ENCODE results near the gene LYRM1. TPM values are rescaled to one million over a fixed set of nuclear protein-coding genes. Genes with fewer than 3 reads are reported as not detected.
A peak's percentile ranks its signal among the peaks of the same experiment; 100 is the strongest.

The LYRM1 gene
- total RNA-seq, 1 experiment from 2014 or later: 67.3 TPM

- BruUV-seq (replicated peaks): no TSS peak
- CTCF ChIA-PET: interaction anchor here (0.6 to 5.3 kb wide), 10 partner anchors 16 to 405 kb away, joined by 3 to 47 read pairs (median 4); no protein-coding TSS in a partner anchor
- POLR2A ChIA-PET: interaction anchor here (0.6 to 16.0 kb wide), 12 partner anchors 9 to 1201 kb away, joined by 3 to 343 read pairs (median 12); partner anchors contain the start of genes ERI2 and REXO5
- Mint-ChIP-seq H3K4me1 (ENCODE audit: insufficient read depth, unreplicated experiment) (peaks cover 49% of the 10 kb centered on the region), H3K27me3 (ENCODE audit: insufficient read depth, unreplicated experiment) (no peaks in the 10 kb centered on the region), H3K9me3 (ENCODE audit: unreplicated experiment) (no peaks in the 10 kb centered on the region), H3K36me3 (ENCODE audit: insufficient read depth, unreplicated experiment) (peaks cover 70% of the 10 kb centered on the region), H3K27ac (ENCODE audit: low read depth, unreplicated experiment) (peak overlapping the region; percentile 97), H3K4me3 (ENCODE audit: unreplicated experiment) (peak overlapping the region; percentile 75)
- intact Hi-C loops (cut with micrococcal nuclease): no loop called here
- no peak for TF ChIP-seq CTCF (IDR thresholded peaks at IDR 0.05; ENCODE audit: unreplicated experiment)
- DNase-seq (ENCODE audit: unreplicated experiment): no peak
Observed at GRCh38 chr16:20897922-20898321, 2.6 kb upstream of the LYRM1 start.

- intact Hi-C loops (cut with micrococcal nuclease): loop anchor here (1.0 kb wide), 1 partner anchor 48 kb away; no protein-coding TSS in a partner anchor
- TF ChIP-seq CTCF (IDR thresholded peaks at IDR 0.05; ENCODE audit: unreplicated experiment): no peak
- Mint-ChIP-seq H3K27ac (ENCODE audit: low read depth, unreplicated experiment) (peak overlapping the region; percentile 97), H3K4me1 (ENCODE audit: insufficient read depth, unreplicated experiment) (peaks cover 54% of the 10 kb centered on the region), H3K36me3 (ENCODE audit: insufficient read depth, unreplicated experiment) (peaks cover 58% of the 10 kb centered on the region), H3K4me3 (ENCODE audit: unreplicated experiment) (peak overlapping the region; percentile 75), H3K9me3 (ENCODE audit: unreplicated experiment) (no peaks in the 10 kb centered on the region), H3K27me3 (ENCODE audit: insufficient read depth, unreplicated experiment) (no peaks in the 10 kb centered on the region)
- no TSS peak for BruUV-seq (replicated peaks)
- ChIA-PET CTCF (interaction anchor here (0.7 to 5.3 kb wide), 14 partner anchors 12 to 991 kb away, joined by 3 to 47 read pairs (median 5); no protein-coding TSS in a partner anchor), POLR2A (interaction anchor here (1.0 to 16.0 kb wide), 13 partner anchors 10 to 403 kb away, joined by 3 to 343 read pairs (median 17); partner anchors contain the start of genes ERI2 and REXO5)
- no peak for DNase-seq (ENCODE audit: unreplicated experiment)
Observed at GRCh38 chr16:20899071-20899470, 1.5 kb upstream of the LYRM1 start.

GRCh38 chr16:20899477-20900298, 883 bp upstream of the LYRM1 start:
- no peak for TF ChIP-seq CTCF (IDR thresholded peaks at IDR 0.05; ENCODE audit: unreplicated experiment)
- Mint-ChIP-seq H3K4me1 (ENCODE audit: insufficient read depth, unreplicated experiment) (peaks cover 60% of the 10 kb centered on the region), H3K27ac (ENCODE audit: low read depth, unreplicated experiment) (peak overlapping the region; percentile 97), H3K36me3 (ENCODE audit: insufficient read depth, unreplicated experiment) (peaks cover 52% of the 10 kb centered on the region), H3K27me3 (ENCODE audit: insufficient read depth, unreplicated experiment) (no peaks in the 10 kb centered on the region), H3K9me3 (ENCODE audit: unreplicated experiment) (no peaks in the 10 kb centered on the region), H3K4me3 (ENCODE audit: unreplicated experiment) (peak overlapping the region; percentile 75)
- DNase-seq (ENCODE audit: unreplicated experiment): no peak
- BruUV-seq (replicated peaks): no TSS peak
- ChIA-PET POLR2A (interaction anchor here (0.5 to 16.0 kb wide), 18 partner anchors 9 to 979 kb away, joined by 3 to 343 read pairs (median 8); partner anchors contain the start of genes ERI2 and REXO5), CTCF (interaction anchor here (0.8 to 5.3 kb wide), 13 partner anchors 13 to 257 kb away, joined by 3 to 47 read pairs (median 5); no protein-coding TSS in a partner anchor)
- intact Hi-C loops (cut with micrococcal nuclease): loop anchor here (1.0 to 5.0 kb wide), 4 partner anchors 48 to 403 kb away; partner anchors contain the start of genes ERI2 and REXO5

GRCh38 chr16:20901068-20901435, 481 bp downstream of the LYRM1 start:
- Mint-ChIP-seq H3K4me1 (ENCODE audit: insufficient read depth, unreplicated experiment) (peaks cover 65% of the 10 kb centered on the region), H3K27me3 (ENCODE audit: insufficient read depth, unreplicated experiment) (no peaks in the 10 kb centered on the region), H3K4me3 (ENCODE audit: unreplicated experiment) (peak overlapping the region; percentile 75), H3K36me3 (ENCODE audit: insufficient read depth, unreplicated experiment) (peaks cover 41% of the 10 kb centered on the region), H3K9me3 (ENCODE audit: unreplicated experiment) (no peaks in the 10 kb centered on the region), H3K27ac (ENCODE audit: low read depth, unreplicated experiment) (peak overlapping the region; percentile 97)
- TF ChIP-seq CTCF (IDR thresholded peaks at IDR 0.05; ENCODE audit: unreplicated experiment): no peak
- intact Hi-C loops (cut with micrococcal nuclease): loop anchor here (2.0 to 5.0 kb wide), 3 partner anchors 94 to 401 kb away; partner anchors contain the start of genes ERI2 and REXO5
- ChIA-PET POLR2A (interaction anchor here (0.7 to 16.0 kb wide), 11 partner anchors 8 to 401 kb away, joined by 3 to 343 read pairs (median 17); partner anchors contain the start of genes ERI2, LDAF1 and REXO5), CTCF (interaction anchor here (0.6 to 5.3 kb wide), 5 partner anchors 34 to 195 kb away, joined by 3 to 47 read pairs (median 4); no protein-coding TSS in a partner anchor)
- DNase-seq (ENCODE audit: unreplicated experiment): peak; percentile 33
- TSS peak; percentile 57 for BruUV-seq (replicated peaks)
